Right lobe of liver (tissue), 6 donors: ENCODE measurements around the gene SYT17. TPM values are rescaled to one million over a fixed set of nuclear protein-coding genes. Genes with fewer than 3 reads are reported as not detected.

Source experiments
- ATAC-seq, 4 donors: fragments of 200-7000 bp; cut with Tn5 transposase; one replicate each; pipeline ENCODE4 v1.9.1; 2020; ENCODE audit warnings: mild to moderate bottlenecking in 4 of 4, moderate library complexity in 4 of 4
- DNase-seq, 3 donors: peaks; one replicate each; pipeline ENCODE4 v3.0.0-alpha.2; 2020
- H3K27ac ChIP-seq, 3 donors: fragments of 200-600 bp; one replicate each; pipeline ENCODE4 v1.8.0; 2022
- H3K27me3 ChIP-seq, 2 donors: fragments of 200-600 bp; one replicate each; pipeline ENCODE4 v1.8.0; 2022
- H3K36me3 ChIP-seq, 4 donors: fragments of 200-600 bp; sonication (generic) in 1 of 4; one replicate each; pipeline versions ENCODE4 v1.5.1 to v1.8.0; 2017 to 2022; ENCODE audit warnings: control low read depth in 1 of 4
- H3K4me1 ChIP-seq, 4 donors: fragments of 200-600 bp; sonication (generic) in 1 of 4; one replicate each; pipeline versions ENCODE4 v1.5.1 to v1.8.0; 2017 to 2022; ENCODE audit warnings: control low read depth in 1 of 4
- H3K4me3 ChIP-seq, 3 donors: fragments of 200-600 bp; one replicate each; pipeline ENCODE4 v1.8.0; 2022
- H3K9me3 ChIP-seq, 4 donors: fragments of 200-600 bp; sonication (generic) in 1 of 4; one replicate each; pipeline versions ENCODE4 v1.5.1 to v1.8.0; 2017 to 2022; ENCODE audit warnings: control low read depth in 1 of 4
- POLR2A ChIP-seq: fragments of 450-650 bp; IDR thresholded peaks from one replicate; pipeline ENCODE4 v1.6.1; 2017; ENCODE audit warnings: antibody characterized with exemption, mild to moderate bottlenecking
- WGBS: methylation state at CpG from one replicate; pipeline ENCODE4 v1.1.6; 2018; ENCODE audit warnings: low coverage, low lambda C conversion rate; ENCODE audit not compliant: insufficient coverage; ENCODE audit errors: missing lambda C conversion rate; 5-methylcytosine and 5-hydroxymethylcytosine counted together
- intact Hi-C, 2 donors: fragments of 100-400 bp; cut with DNase I; formaldehyde crosslinking; loops; one replicate each; pipeline versions ENCODE4 v1.11.2 to v1.14.1; 2022
- total RNA-seq, 6 experiments: library from RNA; depleted of rRNA in 2 of 6; stranded (reverse); fragments of >200 nt in 2 of 6; fragmentation: NEBNext Ultra II Directional in 3 of 6; extraction: Animal tissue kit (Norgen Biotek cat#: 25700) in 3 of 6; gene quantifications; one replicate each; pipeline versions ENCODE4 v1.1.0 to v1.2.4, GENCODE V29; 2016 to 2023
- TF ChIP-seq, protein P1 (sequence below), 4 donors: fragments of 200-600 bp in 3 of 4; fragments of 450-650 bp in 1 of 4; IDR thresholded peaks; one replicate each; pipeline versions ENCODE4 v1.5.1 to v1.8.0; 2016 to 2022; ENCODE audit warnings: antibody characterized with exemption in 4 of 4, mild to moderate bottlenecking in 2 of 4
- donor health status: DM: no; HTN: yes; CAD: no.
- donor health status: DM: no; HTN: no; CAD: no.
- donor health status: DM: no; HTN: no; CAD: no.
- donor health status: DM: no; HTN: yes; CAD: no.
- donor health status: DM: no; HTN: yes; CAD: no.

The SYT17 gene
- total RNA-seq, 6 experiments from 2014 or later = 8.2 to 14.1 (median 9.5) TPM

DNA sequence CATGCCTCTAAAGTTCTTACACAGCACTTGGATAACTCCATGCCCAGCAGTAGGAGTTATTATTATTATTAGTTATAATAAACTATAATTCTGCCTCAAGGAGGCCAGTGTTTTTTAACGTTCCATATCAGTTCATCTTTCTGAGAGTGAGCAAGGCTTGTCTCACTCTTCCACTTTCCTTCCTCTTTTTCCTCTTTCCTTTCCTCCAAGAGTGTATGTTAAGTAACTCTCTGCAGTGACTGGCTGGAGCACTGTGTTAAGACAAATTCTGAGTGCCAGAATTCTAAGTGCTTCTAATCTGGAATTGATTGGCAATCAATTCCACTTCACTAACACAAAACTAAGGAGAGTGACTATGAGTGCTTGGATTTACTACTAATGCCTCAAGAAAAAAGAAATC, 133.9 kb downstream of the SYT17 start:
- no peak overlapping the region for H3K4me3 ChIP-seq
- 14% methylated on average over 1 of the region's 1 CpG for WGBS
- DNase-seq = no peak
- no peaks in the 10 kb centered on the region for H3K27me3 ChIP-seq
- TF ChIP-seq POLR2A = no peak
- TF ChIP-seq, protein P1, sequence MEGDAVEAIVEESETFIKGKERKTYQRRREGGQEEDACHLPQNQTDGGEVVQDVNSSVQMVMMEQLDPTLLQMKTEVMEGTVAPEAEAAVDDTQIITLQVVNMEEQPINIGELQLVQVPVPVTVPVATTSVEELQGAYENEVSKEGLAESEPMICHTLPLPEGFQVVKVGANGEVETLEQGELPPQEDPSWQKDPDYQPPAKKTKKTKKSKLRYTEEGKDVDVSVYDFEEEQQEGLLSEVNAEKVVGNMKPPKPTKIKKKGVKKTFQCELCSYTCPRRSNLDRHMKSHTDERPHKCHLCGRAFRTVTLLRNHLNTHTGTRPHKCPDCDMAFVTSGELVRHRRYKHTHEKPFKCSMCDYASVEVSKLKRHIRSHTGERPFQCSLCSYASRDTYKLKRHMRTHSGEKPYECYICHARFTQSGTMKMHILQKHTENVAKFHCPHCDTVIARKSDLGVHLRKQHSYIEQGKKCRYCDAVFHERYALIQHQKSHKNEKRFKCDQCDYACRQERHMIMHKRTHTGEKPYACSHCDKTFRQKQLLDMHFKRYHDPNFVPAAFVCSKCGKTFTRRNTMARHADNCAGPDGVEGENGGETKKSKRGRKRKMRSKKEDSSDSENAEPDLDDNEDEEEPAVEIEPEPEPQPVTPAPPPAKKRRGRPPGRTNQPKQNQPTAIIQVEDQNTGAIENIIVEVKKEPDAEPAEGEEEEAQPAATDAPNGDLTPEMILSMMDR (IDR thresholded peaks at IDR 0.05) = no peak
- H3K36me3 ChIP-seq = no peaks in the 10 kb centered on the region
- H3K4me1 ChIP-seq = no peaks in the 10 kb centered on the region
- H3K9me3 ChIP-seq = no peaks in the 10 kb centered on the region
- no peak overlapping the region for H3K27ac ChIP-seq
- intact Hi-C loops = no loop called here
- no peak for ATAC-seq

DNA sequence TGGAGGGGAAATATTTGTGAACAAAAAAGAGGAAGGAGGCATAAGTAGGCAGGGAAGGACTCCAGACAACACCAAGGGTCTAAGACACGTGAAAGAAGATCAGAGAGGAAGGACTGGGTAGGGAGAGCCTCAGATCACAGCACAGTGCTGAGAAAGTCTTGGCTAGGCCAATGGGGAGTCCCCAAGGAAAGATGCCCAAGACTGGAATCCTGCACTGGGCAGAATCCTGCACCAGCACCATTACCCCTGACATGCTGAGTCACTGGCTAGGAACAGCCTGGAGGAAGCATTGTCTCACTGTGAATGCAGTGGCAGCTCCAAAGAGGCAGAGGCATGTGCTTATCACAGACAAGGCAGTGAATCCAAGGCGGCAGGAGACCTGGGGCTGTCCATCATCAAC, 136.7 kb downstream of the SYT17 start:
- intact Hi-C loops = no loop called here

DNA sequence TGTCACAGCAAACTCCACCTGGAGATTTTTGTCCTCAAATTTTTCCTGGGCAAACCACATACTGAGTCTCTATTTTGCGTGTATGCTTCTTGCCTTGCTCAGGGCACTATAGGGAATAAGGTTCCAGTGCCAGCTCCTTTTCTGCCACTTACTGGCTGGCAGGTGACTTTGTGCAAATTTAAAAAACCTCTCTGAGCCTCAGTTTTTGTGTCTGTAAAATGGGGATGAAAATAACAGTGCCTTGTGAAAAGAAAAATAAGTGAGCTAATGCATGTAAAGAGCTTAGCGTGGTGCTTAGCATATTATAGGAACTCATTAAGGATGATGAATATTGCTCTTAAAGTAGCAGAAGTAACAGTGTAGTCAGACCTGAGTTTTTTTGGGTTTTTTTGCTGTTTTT, 137.4 kb downstream of the SYT17 start:
- no peak overlapping the region for H3K27ac ChIP-seq
- WGBS = 83% methylated on average over 1 of the region's 2 CpGs
- H3K4me3 ChIP-seq = no peak overlapping the region
- no peaks in the 10 kb centered on the region for H3K9me3 ChIP-seq
- DNase-seq (no peak), ATAC-seq (no peak)
- no peaks in the 10 kb centered on the region for H3K4me1 ChIP-seq
- intact Hi-C loops = no loop called here
- TF ChIP-seq, protein P1 (IDR thresholded peaks at IDR 0.05) = no peak
- TF ChIP-seq POLR2A = no peak
- no peaks in the 10 kb centered on the region for H3K36me3 ChIP-seq
- H3K27me3 ChIP-seq = no peaks in the 10 kb centered on the region

More for the DNA sequence above, 136.7 kb downstream of the SYT17 start:
- H3K36me3 ChIP-seq = no peaks in the 10 kb centered on the region
- H3K9me3 ChIP-seq = no peaks in the 10 kb centered on the region
- DNase-seq (no peak), ATAC-seq (peak in 3 of 4 donors; percentile 18 to 54 (median 35))
- H3K4me3 ChIP-seq = no peak overlapping the region
- H3K27me3 ChIP-seq = no peaks in the 10 kb centered on the region
- TF ChIP-seq, protein P1 (IDR thresholded peaks at IDR 0.05) = no peak
- TF ChIP-seq POLR2A = no peak
- no peak overlapping the region for H3K27ac ChIP-seq
- WGBS = 9% methylated on average over 2 of the region's 2 CpGs
- no peaks in the 10 kb centered on the region for H3K4me1 ChIP-seq

DNA sequence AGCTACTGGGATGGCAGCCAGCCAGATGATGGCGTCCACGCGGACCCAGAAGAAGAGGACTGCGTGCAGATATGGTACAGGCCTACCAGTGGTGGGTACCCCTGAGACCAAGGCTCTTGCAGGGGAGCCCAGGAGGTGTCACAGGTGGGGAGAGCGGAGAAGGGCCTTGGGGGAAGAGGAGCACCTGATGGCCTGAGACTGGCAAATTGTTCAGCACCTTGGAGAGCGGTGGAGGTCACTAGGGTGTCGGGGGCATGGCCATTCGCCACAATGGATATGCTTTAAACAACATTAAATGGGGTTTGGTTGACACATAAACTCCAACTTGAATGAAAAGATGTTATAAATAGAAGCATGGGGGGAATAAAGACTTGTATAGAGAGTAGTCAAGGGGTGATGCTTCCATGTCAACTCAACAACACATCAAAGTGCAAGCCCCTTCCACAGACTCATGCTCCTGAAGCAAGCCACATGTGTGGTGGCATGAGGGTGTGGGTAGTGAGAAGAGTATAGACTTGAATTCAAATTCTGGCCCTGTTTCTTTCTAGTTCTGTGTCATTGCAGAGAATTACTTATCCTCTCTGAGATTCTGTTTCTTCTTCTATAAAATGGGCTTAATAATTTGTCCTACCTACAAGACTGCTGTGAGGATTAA, 139.7 kb downstream of the SYT17 start:
- Histone ChIP-seq H3K4me3 (no peak overlapping the region), H3K36me3 (no peaks in the 10 kb centered on the region), H3K9me3 (no peaks in the 10 kb centered on the region), H3K4me1 (no peaks in the 10 kb centered on the region), H3K27me3 (no peaks in the 10 kb centered on the region), H3K27ac (no peak overlapping the region)
- TF ChIP-seq, protein P1 (IDR thresholded peaks at IDR 0.05) = no peak
- intact Hi-C loops = no loop called here
- DNase-seq (no peak), ATAC-seq (no peak)
- 69% methylated on average over 2 of the region's 8 CpGs for WGBS
